Testis (tissue), 2 donors: ENCODE results near the gene MTUS2.

ENCODE experiments used
- CTCF ChIP-seq, 3 experiments: fragments of 450-650 bp in 2 of 3; fragments of 200-600 bp in 1 of 3; sonication (generic) in 1 of 3; IDR thresholded peaks; one replicate each; pipeline ENCODE4 v1.5.1; 2016 to 2019; ENCODE audit warnings: antibody characterized with exemption in 3 of 3, mild to moderate bottlenecking in 2 of 3, moderate library complexity in 1 of 3
- POLR2A ChIP-seq: fragments of 450-650 bp; IDR thresholded peaks from one replicate; pipeline ENCODE4 v1.6.1; 2017; ENCODE audit warnings: antibody characterized with exemption, mild to moderate bottlenecking, moderate library complexity

GRCh38 chr13:28794396-28794795 is 25.7 kb upstream of the MTUS2 start:
- TF ChIP-seq CTCF (IDR thresholded peaks at IDR 0.05) (no peak), POLR2A (no peak)
